Forelimb muscle (tissue), 1 donor: Measurements from ENCODE around the gene ATG101. TPM values are rescaled to one million over a fixed set of nuclear protein-coding genes. Genes with fewer than 3 reads are reported as not detected.

Experiments used
- DNase-seq: peaks from one replicate; pipeline ENCODE4 v3.0.0-alpha.2; 2013; ENCODE audit warnings: low read depth
- polyA plus RNA-seq: library from polyadenylated mRNA; unstranded; fragments of 120-200 nt; gene quantifications from one replicate; pipeline ENCODE4 v1.2.1, GENCODE V29; 2013; ENCODE audit not compliant: insufficient read length

ATG101 gene
- polyA plus RNA-seq, 1 donor: 24.8 TPM

- no peak for DNase-seq
Observed at GRCh38 chr12:52042706-52043385, 26.9 kb upstream of the ATG101 start.

GRCh38 chr12:52043386-52044212 lies 26.2 kb upstream of the ATG101 start:
- no peak for DNase-seq

GRCh38 chr12:52044292-52044983 lies 25.3 kb upstream of the ATG101 start:
- no peak for DNase-seq

- no peak for DNase-seq
Observed at GRCh38 chr12:52045794-52046199, 24.0 kb upstream of the ATG101 start.

- DNase-seq: no peak
Observed at GRCh38 chr12:52046859-52047258, 22.9 kb upstream of the ATG101 start.

- DNase-seq: no peak
Observed at GRCh38 chr12:52049286-52049685, 20.5 kb upstream of the ATG101 start.

- DNase-seq: no peak
Observed at GRCh38 chr12:52049688-52050087, 20.1 kb upstream of the ATG101 start.

- no peak for DNase-seq
Observed at GRCh38 chr12:52050116-52050757, 19.5 kb upstream of the ATG101 start.

- DNase-seq: no peak
Observed at GRCh38 chr12:52050758-52051541, 18.8 kb upstream of the ATG101 start, which contains the start of gene NR4A1. NR4A1 (plus strand) TSS chr12:52051442; CDS start chr12:52054329, 2,887 bp downstream.

GRCh38 chr12:52052468-52053186 lies 17.2 kb upstream of the ATG101 start:
- no peak for DNase-seq

- DNase-seq: no peak
Observed at GRCh38 chr12:52053536-52054209, 16.1 kb upstream of the ATG101 start.

- DNase-seq: no peak
Observed at GRCh38 chr12:52054231-52054832, 15.4 kb upstream of the ATG101 start.

GRCh38 chr12:52054833-52055730 lies 14.7 kb upstream of the ATG101 start:
- DNase-seq: no peak

GRCh38 chr12:52055731-52056711 lies 13.8 kb upstream of the ATG101 start:
- DNase-seq: no peak

GRCh38 chr12:52056801-52057637 lies 12.8 kb upstream of the ATG101 start:
- DNase-seq: no peak
